Endodermal cell (in vitro differentiated cells): Measurements from ENCODE around the gene ARFGEF3. TPM values are rescaled to one million over a fixed set of nuclear protein-coding genes. Genes with fewer than 3 reads are reported as not detected.

Experiments used
- DNase-seq: peaks from one replicate; pipeline ENCODE4 v3.0.0-alpha.2; 2017
- H3K27ac ChIP-seq: 2 replicates; pipeline ENCODE4 v1.5.1; 2013; ENCODE audit warnings: mild to moderate bottlenecking, low read depth, low read length, moderate library complexity
- H3K27me3 ChIP-seq: 2 replicates; pipeline ENCODE4 v1.6.1; 2013; ENCODE audit warnings: mild to moderate bottlenecking, low read length, moderate library complexity; ENCODE audit not compliant: insufficient read depth, control insufficient read depth, poor library complexity, severe bottlenecking
- H3K36me3 ChIP-seq: 2 replicates; pipeline ENCODE4 v1.7.0; 2013; ENCODE audit warnings: mild to moderate bottlenecking, low read length, moderate library complexity; ENCODE audit not compliant: control insufficient read depth, insufficient read depth
- H3K4me1 ChIP-seq: one replicate; pipeline ENCODE4 v1.7.0; 2013; ENCODE audit warnings: low read length; ENCODE audit not compliant: control insufficient read depth, insufficient read depth
- H3K4me3 ChIP-seq: 2 replicates; pipeline ENCODE4 v1.5.1; 2013; ENCODE audit warnings: mild to moderate bottlenecking, low read length, moderate library complexity
- H3K9ac ChIP-seq: 2 replicates; pipeline ENCODE4 v1.6.1; 2013; ENCODE audit warnings: mild to moderate bottlenecking, low read length, moderate library complexity; ENCODE audit not compliant: poor library complexity, severe bottlenecking; ENCODE audit errors: extremely low read depth
- H3K9me3 ChIP-seq: 2 replicates; pipeline ENCODE4 v1.6.1; 2013; ENCODE audit warnings: mild to moderate bottlenecking, low read length, moderate library complexity; ENCODE audit not compliant: control insufficient read depth
- H3K27ac Mint-ChIP-seq: 2 replicates; pipeline ENCODE4 v1.8.0; 2020; ENCODE audit warnings: mixed read lengths
- H3K27me3 Mint-ChIP-seq: 2 replicates; pipeline ENCODE4 v1.8.0; 2021; ENCODE audit warnings: mild to moderate bottlenecking, mixed read lengths; ENCODE audit not compliant: insufficient read depth
- H3K36me3 Mint-ChIP-seq: 2 replicates; pipeline ENCODE4 v1.8.0; 2020; ENCODE audit warnings: low read depth, mixed read lengths
- H3K4me1 Mint-ChIP-seq: 2 replicates; pipeline ENCODE4 v1.8.0; 2020; ENCODE audit warnings: mixed read lengths
- H3K4me3 Mint-ChIP-seq: 2 replicates; pipeline ENCODE4 v1.8.0; 2020; ENCODE audit warnings: mild to moderate bottlenecking, moderate library complexity, mixed read lengths
- H3K9me3 Mint-ChIP-seq: 2 replicates; pipeline ENCODE4 v1.8.0; 2020; ENCODE audit warnings: mild to moderate bottlenecking, mixed read lengths
- CTCF ChIP-seq: fragments of 200-600 bp; sonication (generic); conservative IDR thresholded peaks from 2 replicates; pipeline ENCODE4 v1.5.0; 2021; ENCODE audit warnings: antibody characterized with exemption, mild to moderate bottlenecking
- WGBS, 2 experiments: methylation state at CpG; one replicate each; pipeline versions ENCODE4 v1.1.5 to v1.1.7; 2013; ENCODE audit warnings: missing lambda C conversion rate in 2 of 2, mixed read lengths in 1 of 2; ENCODE audit not compliant: insufficient coverage in 1 of 2, insufficient read length in 1 of 2; 5-methylcytosine and 5-hydroxymethylcytosine counted together
- total RNA-seq, 2 donors: library from RNA; stranded (reverse); fragmentation: NEBNext Ultra II Directional in 1 of 2; extraction: Animal tissue kit (Norgen Biotek cat#: 25700) in 1 of 2; gene quantifications; 2 replicates in 1 of 2; 3 replicates in 1 of 2; pipeline ENCODE4 v1.2.1, GENCODE V29; 2021

Gene ARFGEF3
- total RNA-seq, 2 donors from 2014 or later = 10.9 to 14.3 TPM

GRCh38 chr6:138331984-138332383, 170.2 kb downstream of the ARFGEF3 start:
- Histone ChIP-seq H3K36me3 (peaks cover 17% of the 10 kb centered on the region), H3K27me3 (no peaks in the 10 kb centered on the region), H3K4me3 (no peak overlapping the region), H3K4me1 (peaks cover 7% of the 10 kb centered on the region), H3K9me3 (no peaks in the 10 kb centered on the region), H3K27ac (no peak overlapping the region), H3K9ac (no peak overlapping the region)
- peak; percentile 65 for DNase-seq
- Mint-ChIP-seq H3K4me3 (peak overlapping the region; percentile 17), H3K4me1 (peaks cover 33% of the 10 kb centered on the region), H3K27me3 (no peaks in the 10 kb centered on the region), H3K36me3 (peaks cover 16% of the 10 kb centered on the region), H3K27ac (peak overlapping the region; percentile 79), H3K9me3 (no peaks in the 10 kb centered on the region)
- WGBS, 2 experiments = 56% methylated on average over 2 of the region's 2 CpGs; no CpG with 5 or more reads in 1 of the 2 experiments
- no peak for TF ChIP-seq CTCF

GRCh38 chr6:138334000-138334399, 172.3 kb downstream of the ARFGEF3 start:
- TF ChIP-seq CTCF = no peak
- H3K9ac ChIP-seq = no peak overlapping the region
- no peak overlapping the region for H3K4me3 Mint-ChIP-seq
- no peaks in the 10 kb centered on the region for H3K9me3 Mint-ChIP-seq
- no peaks in the 10 kb centered on the region for H3K9me3 ChIP-seq
- H3K27me3 ChIP-seq = no peaks in the 10 kb centered on the region
- H3K4me1 Mint-ChIP-seq = peaks cover 38% of the 10 kb centered on the region
- no peaks in the 10 kb centered on the region for H3K27me3 Mint-ChIP-seq
- no peak overlapping the region for H3K27ac ChIP-seq
- peaks cover 7% of the 10 kb centered on the region for H3K4me1 ChIP-seq
- WGBS, 2 experiments = 96 to 98% methylated on average over 14 of the region's 14 CpGs
- DNase-seq = no peak
- H3K36me3 ChIP-seq = peaks cover 15% of the 10 kb centered on the region
- no peak overlapping the region for H3K27ac Mint-ChIP-seq
- H3K36me3 Mint-ChIP-seq = peaks cover 19% of the 10 kb centered on the region
- no peak overlapping the region for H3K4me3 ChIP-seq

- TF ChIP-seq CTCF = no peak
- H3K9ac ChIP-seq = no peak overlapping the region
- H3K36me3 ChIP-seq = peaks cover 15% of the 10 kb centered on the region
- H3K4me1 ChIP-seq = peaks cover 7% of the 10 kb centered on the region
- Mint-ChIP-seq H3K36me3 (peaks cover 19% of the 10 kb centered on the region), H3K27me3 (no peaks in the 10 kb centered on the region), H3K9me3 (no peaks in the 10 kb centered on the region), H3K27ac (no peak overlapping the region), H3K4me3 (no peak overlapping the region), H3K4me1 (peaks cover 31% of the 10 kb centered on the region)
- H3K9me3 ChIP-seq = no peaks in the 10 kb centered on the region
- DNase-seq = no peak
- WGBS, 2 experiments = 95 to 99% methylated on average over 14 of the region's 14 CpGs
- no peaks in the 10 kb centered on the region for H3K27me3 ChIP-seq
- no peak overlapping the region for H3K4me3 ChIP-seq
- no peak overlapping the region for H3K27ac ChIP-seq
Observed at GRCh38 chr6:138334963-138335362, 173.2 kb downstream of the ARFGEF3 start.
